A673 (cell line): ENCODE data around the gene MVD. TPM values are rescaled to one million over a fixed set of nuclear protein-coding genes. Genes with fewer than 3 reads are reported as not detected.

Experiments used
- BruUV-seq: library from RNA; stranded (reverse); fragments of 400-500 nt; replicated peaks from 2 replicates; lab custom pipeline; 2021; lab: Mats Ljungman, UMichigan
- CTCF ChIA-PET: fragments of 300-600 bp; sonication (Branson Sonifier 250); formaldehyde crosslinking; loops from one replicate; lab custom pipeline; 2022; ENCODE audit warnings: antibody characterized with exemption; lab: Charles Lee
- POLR2A ChIA-PET: fragments of 300-600 bp; sonication (Branson Sonifier 250); formaldehyde crosslinking; loops from one replicate; lab custom pipeline; 2022; ENCODE audit warnings: antibody characterized with exemption; ENCODE audit not compliant: low non-redundant PET; lab: Charles Lee
- DNase-seq: peaks from one replicate; pipeline ENCODE4 v3.0.0-alpha.2; 2015; ENCODE audit warnings: low spot score
- H3K27ac ChIP-seq: fragments of 200-600 bp; sonication (generic); 2 replicates; pipeline ENCODE4 v1.5.1; 2016; ENCODE audit warnings: mixed run types, low read depth, mild to moderate bottlenecking, mixed read lengths, antibody characterized with exemption, low read length; ENCODE audit not compliant: poor library complexity, severe bottlenecking
- H3K27me3 ChIP-seq: fragments of 200-600 bp; sonication (generic); replicated peaks from 2 replicates; pipeline ENCODE4 v1.6.1; 2017; ENCODE audit warnings: mixed run types, low read depth, mild to moderate bottlenecking, mixed read lengths, antibody characterized with exemption, low read length; ENCODE audit not compliant: insufficient read depth, poor library complexity
- H3K36me3 ChIP-seq: fragments of 200-600 bp; sonication (generic); 2 replicates; pipeline ENCODE4 v1.6.1; 2016; ENCODE audit warnings: mixed run types, mild to moderate bottlenecking, mixed read lengths, antibody characterized with exemption, low read length; ENCODE audit not compliant: insufficient read depth, poor library complexity, severe bottlenecking
- H3K4me1 ChIP-seq: fragments of 200-600 bp; sonication (generic); 2 replicates; pipeline ENCODE4 v1.6.1; 2017; ENCODE audit warnings: mixed run types, mild to moderate bottlenecking, mixed read lengths, antibody characterized with exemption, low read length; ENCODE audit not compliant: insufficient read depth, poor library complexity, severe bottlenecking
- H3K4me3 ChIP-seq: fragments of 200-600 bp; sonication (generic); 2 replicates; pipeline ENCODE4 v1.5.1; 2016; ENCODE audit warnings: low read depth, mixed run types, mild to moderate bottlenecking, mixed read lengths, low read length; ENCODE audit not compliant: poor library complexity, severe bottlenecking
- H3K9me3 ChIP-seq: fragments of 200-600 bp; sonication (generic); 2 replicates; pipeline ENCODE4 v1.6.1; 2016; ENCODE audit warnings: mixed run types, low read depth, mild to moderate bottlenecking, mixed read lengths, antibody characterized with exemption, low read length; ENCODE audit not compliant: poor library complexity, severe bottlenecking
- CTCF ChIP-seq: fragments of 300-800, 200-600 bp; sonication (generic); conservative IDR thresholded peaks from 2 replicates; pipeline ENCODE4 v1.5.1; 2017; ENCODE audit warnings: low read depth, mild to moderate bottlenecking, antibody characterized with exemption, low read length, moderate library complexity, mixed read lengths
- EZH2 ChIP-seq: fragments of 200-600 bp; sonication (generic); IDR thresholded peaks from 2 replicates; pipeline ENCODE4 v1.6.1; 2017; ENCODE audit warnings: borderline replicate concordance, low read depth, mild to moderate bottlenecking, mixed read lengths, antibody characterized with exemption, low read length; ENCODE audit not compliant: poor library complexity, severe bottlenecking
- intact Hi-C: fragments of 100-400 bp; cut with micrococcal nuclease; formaldehyde crosslinking; loops from one replicate; pipeline ENCODE4 v1.10.0; 2022; ENCODE audit not compliant: unreplicated experiment
- total RNA-seq: library from RNA; stranded (reverse); gene quantifications from 2 replicates; pipeline ENCODE4 v1.2.3, GENCODE V29; 2021

MVD gene
- total RNA-seq, 1 experiment from 2014 or later: 131 TPM

- ChIA-PET CTCF (no interaction called here), POLR2A (no interaction called here)
- DNase-seq: peak; percentile 43
- no peaks in the 10 kb centered on the region for H3K4me1 ChIP-seq
- intact Hi-C loops: no loop called here
- no peak overlapping the region for H3K4me3 ChIP-seq
- BruUV-seq: no TSS peak
- H3K27ac ChIP-seq: no peak overlapping the region
- H3K36me3 ChIP-seq: peaks cover 68% of the 10 kb centered on the region
- TF ChIP-seq CTCF (peak; percentile 49), EZH2 (no peak)
- no peaks in the 10 kb centered on the region for H3K27me3 ChIP-seq
- no peaks in the 10 kb centered on the region for H3K9me3 ChIP-seq
These were observed 34.3 kb downstream of the MVD start for GRCh38 chr16:88628512-88628974.

DNA sequence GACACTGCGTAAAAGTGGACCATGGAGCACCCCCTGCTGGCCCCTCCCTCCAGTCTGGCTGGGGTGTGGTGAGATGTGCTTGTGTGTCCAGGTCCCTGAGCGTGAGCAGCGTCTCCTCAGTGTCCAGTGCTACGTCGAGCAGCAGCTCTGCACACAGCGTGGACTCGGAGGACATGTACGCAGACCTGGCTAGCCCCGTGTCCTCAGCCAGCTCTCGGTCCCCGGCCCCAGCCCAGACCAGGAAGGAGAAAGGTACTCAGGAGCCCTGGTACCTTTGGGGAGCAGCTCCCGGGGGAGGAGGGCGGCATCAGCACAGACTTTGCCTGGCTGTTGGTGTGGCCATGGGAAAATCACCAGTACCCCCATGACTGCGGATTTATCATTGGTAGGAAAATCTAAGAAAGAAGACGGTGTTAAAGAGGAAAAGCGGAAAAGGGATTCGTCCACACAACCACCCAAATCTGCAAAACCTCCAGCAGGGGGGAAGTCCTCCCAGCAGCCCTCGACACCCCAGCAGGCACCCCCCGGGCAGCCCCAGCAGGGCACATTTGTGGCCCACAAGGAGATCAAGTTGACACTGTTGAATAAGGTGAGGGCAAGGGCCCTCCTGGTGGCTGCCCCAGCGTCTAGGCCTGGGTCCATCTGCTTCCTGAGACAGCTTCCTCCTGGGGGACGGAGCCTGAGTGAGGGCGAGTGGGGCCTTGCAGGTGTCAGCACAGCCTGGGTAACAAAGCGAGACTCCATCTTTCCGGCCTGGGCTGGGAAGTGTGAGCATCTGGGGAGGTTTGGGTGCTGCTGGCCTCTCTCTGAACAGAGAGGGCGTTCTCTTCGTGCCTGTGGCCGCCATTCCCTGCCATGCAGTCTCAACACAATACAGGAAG lies 35.1 kb downstream of the MVD start:
- DNase-seq: no peak
- ChIA-PET POLR2A (no interaction called here), CTCF (no interaction called here)
- Histone ChIP-seq H3K36me3 (peaks cover 72% of the 10 kb centered on the region), H3K4me1 (no peaks in the 10 kb centered on the region), H3K27me3 (no peaks in the 10 kb centered on the region), H3K27ac (no peak overlapping the region), H3K4me3 (no peak overlapping the region), H3K9me3 (no peaks in the 10 kb centered on the region)
- no TSS peak for BruUV-seq
- no peak for TF ChIP-seq EZH2
- no peak for TF ChIP-seq CTCF
- intact Hi-C loops: no loop called here

DNA sequence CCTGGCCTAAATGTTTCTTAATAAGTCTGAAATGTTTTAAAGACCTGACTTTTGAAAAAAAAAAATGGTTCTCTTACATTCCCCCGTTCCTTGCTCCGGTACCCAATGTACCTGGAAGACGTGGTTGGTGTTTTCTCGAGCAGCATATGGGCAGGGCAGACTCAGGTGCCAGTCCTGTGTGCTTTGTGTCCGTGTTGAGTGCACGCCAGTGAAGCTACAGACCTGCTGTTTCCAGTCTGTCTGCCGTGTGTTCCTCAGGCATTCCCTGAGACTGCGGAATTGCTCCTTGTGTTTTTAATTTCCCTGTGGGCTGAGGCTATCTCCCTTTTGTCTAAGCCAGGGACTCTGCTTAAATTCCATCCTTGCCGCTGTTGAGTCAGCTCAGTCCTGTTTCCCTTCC lies 36.2 kb downstream of the MVD start:
- H3K27me3 ChIP-seq: no peaks in the 10 kb centered on the region
- intact Hi-C loops: no loop called here
- POLR2A ChIA-PET: no interaction called here
- TF ChIP-seq CTCF: no peak
- TF ChIP-seq EZH2: no peak
- CTCF ChIA-PET: no interaction called here
- H3K4me3 ChIP-seq: no peak overlapping the region
- no TSS peak for BruUV-seq
- no peaks in the 10 kb centered on the region for H3K4me1 ChIP-seq
- no peaks in the 10 kb centered on the region for H3K9me3 ChIP-seq
- no peak overlapping the region for H3K27ac ChIP-seq
- no peak for DNase-seq
- peaks cover 73% of the 10 kb centered on the region for H3K36me3 ChIP-seq
